IMR-90 (cell line): ENCODE measurements around the gene TMEM100. TPM values are rescaled to one million over a fixed set of nuclear protein-coding genes. Genes with fewer than 3 reads are reported as not detected.

Source experiments
- ATAC-seq: fragments of 200-7000 bp; cut with Tn5 transposase; 2 replicates; pipeline ENCODE4 v1.9.1; 2020; ENCODE audit warnings: low read depth, mild to moderate bottlenecking, moderate library complexity
- BruUV-seq: library from RNA; stranded (reverse); fragments of 400-500 nt; replicated peaks from 2 replicates; lab custom pipeline; 2021; lab: Mats Ljungman, UMichigan
- CTCF ChIA-PET: fragments of 300-600 bp; formaldehyde crosslinking; extraction: SDS; loops from one replicate; lab custom pipeline; 2021; ENCODE audit warnings: antibody characterized with exemption; lab: Yijun Ruan, JAX
- POLR2A ChIA-PET: fragments of 300-600 bp; sonication (Branson Sonifier 250); formaldehyde crosslinking; loops from one replicate; lab custom pipeline; 2022; ENCODE audit warnings: antibody characterized with exemption; ENCODE audit not compliant: unreplicated experiment; lab: Charles Lee
- DNase-seq: peaks from one replicate; pipeline ENCODE4 v3.0.0; 2013
- H2AFZ ChIP-seq: replicated peaks from 2 replicates; pipeline ENCODE3; 2013; ENCODE audit warnings: low read length, mild to moderate bottlenecking; ENCODE audit not compliant: poor library complexity
- H2AK5ac ChIP-seq: 2 replicates; pipeline ENCODE4 v1.6.1; 2013; ENCODE audit warnings: low read depth, low read length, inconsistent platforms
- H2AK9ac ChIP-seq: replicated peaks from 2 replicates; pipeline ENCODE3; 2013; ENCODE audit warnings: mild to moderate bottlenecking, low read depth, low read length, moderate library complexity; ENCODE audit not compliant: poor library complexity
- H2BK120ac ChIP-seq: 2 replicates; pipeline ENCODE4 v1.6.1; 2013; ENCODE audit warnings: low read depth, low read length, inconsistent platforms
- H2BK15ac ChIP-seq: 3 replicates; pipeline ENCODE4 v1.6.1; 2013; ENCODE audit warnings: low read depth, low read length, inconsistent platforms
- H2BK20ac ChIP-seq: 2 replicates; pipeline ENCODE4 v1.6.1; 2013; ENCODE audit warnings: low read depth, mild to moderate bottlenecking, inconsistent platforms, low read length, moderate library complexity
- H2BK5ac ChIP-seq: 2 replicates; pipeline ENCODE4 v1.6.1; 2013; ENCODE audit warnings: mild to moderate bottlenecking, low read depth, low read length, inconsistent platforms; ENCODE audit not compliant: poor library complexity, severe bottlenecking
- H3K14ac ChIP-seq: replicated peaks from 2 replicates; pipeline ENCODE4 v1.6.1; 2013; ENCODE audit warnings: low read depth, low read length, inconsistent platforms
- H3K18ac ChIP-seq: 2 replicates; pipeline ENCODE4 v1.6.1; 2013; ENCODE audit warnings: low read depth, low read length, control low read depth
- H3K23ac ChIP-seq: 2 replicates; pipeline ENCODE4 v1.6.1; 2013; ENCODE audit warnings: low read depth, low read length, inconsistent platforms
- H3K27ac ChIP-seq: 2 replicates; pipeline ENCODE4 v1.5.1; 2013; ENCODE audit warnings: mild to moderate bottlenecking, control low read depth, low read length; ENCODE audit not compliant: insufficient read depth
- H3K27me3 ChIP-seq: 2 replicates; pipeline ENCODE4 v1.6.1; 2013; ENCODE audit warnings: low read length; ENCODE audit not compliant: control insufficient read depth, insufficient read depth
- H3K36me3 ChIP-seq: 2 replicates; pipeline ENCODE4 v1.6.1; 2013; ENCODE audit warnings: low read length, mixed read lengths; ENCODE audit not compliant: control insufficient read depth, insufficient read depth
- H3K4ac ChIP-seq: 2 replicates; pipeline ENCODE4 v1.6.1; 2013; ENCODE audit warnings: low read depth, low read length, inconsistent platforms
- H3K4me1 ChIP-seq: 2 replicates; pipeline ENCODE4 v1.6.1; 2013; ENCODE audit warnings: low read length, mixed read lengths; ENCODE audit not compliant: control insufficient read depth, insufficient read depth
- H3K4me2 ChIP-seq: 2 replicates; pipeline ENCODE4 v1.6.1; 2013; ENCODE audit warnings: low read depth, mild to moderate bottlenecking, control low read depth, low read length, moderate library complexity
- H3K4me3 ChIP-seq: 2 replicates; pipeline ENCODE4 v1.5.1; 2013; ENCODE audit warnings: low read depth, mild to moderate bottlenecking, control low read depth, low read length, moderate library complexity; ENCODE audit not compliant: insufficient read depth
- H3K56ac ChIP-seq: 2 replicates; pipeline ENCODE4 v1.6.1; 2013; ENCODE audit warnings: low read length, inconsistent platforms; ENCODE audit not compliant: insufficient read depth; ENCODE audit errors: extremely low read depth
- H3K79me1 ChIP-seq, 2 experiments: 2 replicates each; pipeline ENCODE4 v1.6.1; 2013; ENCODE audit warnings: low read length in 2 of 2, inconsistent platforms in 1 of 2, low read depth in 1 of 2
- H3K9ac ChIP-seq: 2 replicates; pipeline ENCODE4 v1.6.1; 2013; ENCODE audit warnings: low read depth, low read length, control low read depth
- H3K9me1 ChIP-seq: 2 replicates; pipeline ENCODE4 v1.6.1; 2013; ENCODE audit warnings: low read length, inconsistent platforms; ENCODE audit not compliant: insufficient read depth
- H3K9me3 ChIP-seq: 2 replicates; pipeline ENCODE4 v1.6.1; 2013; ENCODE audit warnings: low read length; ENCODE audit not compliant: control insufficient read depth, insufficient read depth
- H4K20me1 ChIP-seq: 2 replicates; pipeline ENCODE4 v1.6.1; 2013; ENCODE audit warnings: low read length, inconsistent platforms; ENCODE audit not compliant: insufficient read depth
- H4K5ac ChIP-seq: 2 replicates; pipeline ENCODE4 v1.6.1; 2013; ENCODE audit warnings: mild to moderate bottlenecking, low read depth, low read length, control low read depth
- H4K8ac ChIP-seq, 2 experiments: 2 replicates each; pipeline ENCODE4 v1.6.1; 2013; ENCODE audit warnings: low read depth in 2 of 2, low read length in 2 of 2, control low read depth in 1 of 2, inconsistent platforms in 1 of 2
- H4K91ac ChIP-seq: 2 replicates; pipeline ENCODE4 v1.6.1; 2013; ENCODE audit warnings: low read depth, low read length, inconsistent platforms; ENCODE audit not compliant: insufficient read depth
- FOS ChIP-seq: fragments of 150-350 bp; IDR thresholded peaks from 2 replicates; pipeline ENCODE4 v1.6.1; 2016; ENCODE audit warnings: low read depth, low read length
- MAZ ChIP-seq: IDR thresholded peaks from 2 replicates; pipeline ENCODE4 v1.6.1; 2012; ENCODE audit warnings: low read depth, mild to moderate bottlenecking, low read length, improper control_type of control experiment, moderate library complexity, borderline replicate concordance
- NFE2L2 ChIP-seq: fragments of 150-350 bp; IDR thresholded peaks from 2 replicates; pipeline ENCODE4 v1.6.1; 2016; ENCODE audit warnings: low read depth, mild to moderate bottlenecking, low read length
- RFX5 ChIP-seq: IDR thresholded peaks from 2 replicates; pipeline ENCODE4 v1.8.0; 2012; ENCODE audit warnings: low read depth, mild to moderate bottlenecking, low read length, moderate library complexity
- SMC3 ChIP-seq: fragments of 150-350 bp; IDR thresholded peaks from 2 replicates; pipeline ENCODE4 v1.6.1; 2016; ENCODE audit warnings: low read depth, mild to moderate bottlenecking, antibody characterized with exemption, low read length, moderate library complexity
- WGBS, 2 experiments: methylation state at CpG; one replicate each; pipeline versions ENCODE4 v1.1.5 to v1.1.7; 2013; ENCODE audit warnings: missing lambda C conversion rate in 2 of 2; ENCODE audit not compliant: insufficient read length in 1 of 2; ENCODE audit errors: extremely low coverage in 2 of 2; 5-methylcytosine and 5-hydroxymethylcytosine counted together
- dilution Hi-C: fragments of 300-500 bp; cut with HindIII; formaldehyde crosslinking; loops from one replicate; pipeline ENCODE4 v1.14.3; 2018; ENCODE audit warnings: low sequenced_read_pairs; ENCODE audit not compliant: unreplicated experiment
- in situ Hi-C: fragments of 300-500 bp; cut with MboI; formaldehyde crosslinking; loops from 3 replicates; pipeline ENCODE4 v1.14.3; 2019; ENCODE audit warnings: low sequenced_read_pairs, inconsistent platforms, mixed read lengths
- intact Hi-C: fragments of 100-400 bp; cut with micrococcal nuclease; formaldehyde crosslinking; loops from 2 replicates; pipeline ENCODE4 v1.10.0; 2022
- polyA plus RNA-seq, 3 experiments: library from polyadenylated mRNA; depleted of rRNA; stranded (reverse); fragments of >200 nt; gene quantifications; 2 replicates each; pipeline ENCODE4 v1.2.3, GENCODE V29; 2012; ENCODE audit warnings: low replicate concordance in 1 of 3
- total RNA-seq: library from RNA; depleted of rRNA; stranded (reverse); fragments of >200 nt; gene quantifications from 2 replicates; pipeline ENCODE4 v1.2.3, GENCODE V29; 2012

TMEM100 gene
- total and polyA plus RNA-seq, 2 of the 4 experiments (the other 2 are of a cell fraction), result 0.21 to 0.36 TPM

DNA sequence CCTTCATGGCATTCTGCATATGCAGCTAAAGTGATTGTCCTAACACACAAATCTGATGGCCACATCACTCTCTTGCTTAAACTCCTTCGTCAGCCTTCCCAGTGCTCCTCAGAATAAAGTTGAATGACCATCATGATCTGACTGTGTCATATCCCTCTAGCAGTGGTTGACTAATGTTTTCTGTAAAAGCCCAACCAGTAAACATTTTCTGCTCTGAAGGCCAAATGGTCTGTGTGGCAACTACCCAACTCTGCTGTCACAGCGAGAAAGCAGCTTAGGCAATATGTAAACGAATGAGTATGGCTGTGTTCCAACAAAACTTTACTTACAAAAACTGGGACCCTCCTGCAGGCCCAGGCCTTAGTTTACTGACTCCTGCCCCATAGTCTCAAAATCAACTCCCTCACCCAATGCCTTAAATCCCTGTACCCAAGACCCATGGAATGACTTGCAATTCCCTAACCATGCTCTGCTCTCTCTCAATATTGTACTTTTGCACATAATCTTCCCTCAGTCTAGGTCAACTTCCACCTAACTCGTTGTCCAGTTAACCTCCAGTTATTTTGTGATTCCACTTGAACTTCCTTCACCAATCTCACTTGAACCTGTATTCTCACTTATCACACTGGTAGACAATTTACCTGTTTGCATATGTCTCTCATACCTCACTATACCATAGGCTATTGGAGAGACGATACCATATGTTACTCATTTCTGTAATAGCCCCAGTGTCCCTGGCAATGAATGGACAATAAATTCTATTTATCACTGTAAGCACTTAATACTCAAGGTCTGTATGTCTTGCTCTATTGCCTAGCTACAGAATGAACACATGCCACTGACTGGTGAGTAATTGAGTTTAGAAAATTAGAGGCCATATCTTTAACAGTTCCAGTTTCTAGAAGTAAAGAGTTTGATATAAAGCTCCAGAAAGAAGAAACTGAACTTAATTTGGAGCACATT lies 29.1 kb downstream of the TMEM100 start:
- intact Hi-C loops (no loop called here), dilution Hi-C loops (no loop called here), in situ Hi-C loops (no loop called here)
- no peaks in the 10 kb centered on the region for H4K20me1 ChIP-seq
- H4K8ac ChIP-seq, result no peak overlapping the region
- no peaks in the 10 kb centered on the region for H3K9me1 ChIP-seq
- H3K56ac ChIP-seq, result no peak overlapping the region
- H2AK9ac ChIP-seq, result no peak overlapping the region
- WGBS, 2 experiments, result 83% methylated on average over 1 of the region's 5 CpGs; no CpG with 5 or more reads in 1 of the 2 experiments
- no TSS peak for BruUV-seq
- ATAC-seq (peak; percentile 79), DNase-seq (peak; percentile 4)
- H3K27me3 ChIP-seq, result no peaks in the 10 kb centered on the region; the same call in 1 of the 2 replicates
- no peak overlapping the region for H4K91ac ChIP-seq
- no peak overlapping the region for H3K4me2 ChIP-seq
- no peak overlapping the region for H4K5ac ChIP-seq
- no peak overlapping the region for H2BK15ac ChIP-seq
- H3K4ac ChIP-seq, result no peak overlapping the region
- H2AK5ac ChIP-seq, result no peak overlapping the region
- no peaks in the 10 kb centered on the region for H3K36me3 ChIP-seq
- no peak overlapping the region for H2BK120ac ChIP-seq
- TF ChIP-seq NFE2L2 (no peak), MAZ (no peak), SMC3 (no peak), FOS (no peak), RFX5 (no peak)
- no peak overlapping the region for H3K18ac ChIP-seq
- POLR2A ChIA-PET, result no interaction called here
- H3K9ac ChIP-seq, result no peak overlapping the region
- no peaks in the 10 kb centered on the region for H3K4me1 ChIP-seq
- no peak overlapping the region for H2BK5ac ChIP-seq
- no peak overlapping the region for H2AFZ ChIP-seq
- no peaks in the 10 kb centered on the region for H3K79me1 ChIP-seq
- H3K4me3 ChIP-seq, result no peak overlapping the region
- no peak overlapping the region for H3K14ac ChIP-seq
- CTCF ChIA-PET, result no interaction called here
- no peak overlapping the region for H3K27ac ChIP-seq
- no peak overlapping the region for H3K23ac ChIP-seq
- H2BK20ac ChIP-seq, result no peak overlapping the region
- H3K9me3 ChIP-seq, result no peaks in the 10 kb centered on the region
